Thyroid gland (tissue), 4 donors: ENCODE results near the gene WDR46.

Experiments
- CTCF ChIP-seq, 6 experiments: fragments of 200-600 bp in 3 of 6; fragments of 450-650 bp in 3 of 6; sonication (generic) in 3 of 6; IDR thresholded peaks; one replicate each; pipeline ENCODE4 v1.5.1; 2016 to 2019; ENCODE audit warnings: antibody characterized with exemption in 6 of 6, mild to moderate bottlenecking in 2 of 6, inconsistent platforms in 1 of 6, moderate library complexity in 1 of 6
- POLR2A ChIP-seq, 2 donors: fragments of 450-650 bp; IDR thresholded peaks; one replicate each; pipeline ENCODE4 v1.6.1; 2017; ENCODE audit warnings: antibody characterized with exemption in 2 of 2, mild to moderate bottlenecking in 2 of 2, moderate library complexity in 1 of 2

GRCh38 chr6:33273129-33273923 lies 15.7 kb downstream of the WDR46 start:
- TF ChIP-seq CTCF (IDR thresholded peaks at IDR 0.05) (no peak), POLR2A (IDR thresholded peaks at IDR 0.05) (no peak)
